Osteoblast (primary cell): ENCODE data around the gene SH2D3C. TPM values are rescaled to one million over a fixed set of nuclear protein-coding genes. Genes with fewer than 3 reads are reported as not detected.

ENCODE experiments used
- DNase-seq: peaks from one replicate; pipeline ENCODE4 v3.0.0; 2011; ENCODE audit warnings: low spot score, mixed read lengths; ENCODE audit not compliant: insufficient read length; ENCODE audit errors: missing footprints
- H2AFZ ChIP-seq: 2 replicates; pipeline ENCODE4 v1.6.0; 2011; ENCODE audit warnings: mild to moderate bottlenecking, low read length
- H3K27ac ChIP-seq: 2 replicates; pipeline ENCODE4 v1.5.1; 2011; ENCODE audit warnings: mild to moderate bottlenecking, low read depth, low read length, moderate library complexity
- H3K27me3 ChIP-seq: 2 replicates; pipeline ENCODE4 v1.6.0; 2012; ENCODE audit warnings: mild to moderate bottlenecking, control low read depth, inconsistent platforms, low read length, moderate library complexity; ENCODE audit not compliant: insufficient read depth
- H3K36me3 ChIP-seq: 2 replicates; pipeline ENCODE4 v1.5.1; 2011; ENCODE audit warnings: mild to moderate bottlenecking, low read length, control low read depth, moderate library complexity; ENCODE audit not compliant: insufficient read depth
- H3K4me1 ChIP-seq: 2 replicates; pipeline ENCODE4 v1.5.1; 2011; ENCODE audit warnings: mild to moderate bottlenecking, low read length, control low read depth, moderate library complexity; ENCODE audit not compliant: insufficient read depth
- H3K4me2 ChIP-seq: 2 replicates; pipeline ENCODE4 v1.6.0; 2011; ENCODE audit warnings: mild to moderate bottlenecking, low read length; ENCODE audit not compliant: insufficient read depth
- H3K4me3 ChIP-seq: fragments of 200-600 bp; sonication (generic); 3 replicates; pipeline ENCODE4 v1.5.1; 2012; ENCODE audit warnings: mild to moderate bottlenecking, low read length, inconsistent platforms; ENCODE audit not compliant: insufficient read depth
- H3K79me2 ChIP-seq: 2 replicates; pipeline ENCODE4 v1.6.0; 2012; ENCODE audit warnings: mild to moderate bottlenecking, low read length, control low read depth, inconsistent platforms; ENCODE audit not compliant: insufficient read depth
- H3K9me3 ChIP-seq: 2 replicates; pipeline ENCODE4 v1.5.1; 2011; ENCODE audit warnings: low read depth, low read length, control low read depth
- H4K20me1 ChIP-seq: 2 replicates; pipeline ENCODE4 v1.6.0; 2012; ENCODE audit warnings: mild to moderate bottlenecking, low read length, control low read depth; ENCODE audit not compliant: insufficient read depth
- total RNA-seq: library from RNA; depleted of rRNA; stranded (reverse); fragments of >200 nt; gene quantifications from 2 replicates; pipeline ENCODE4 v1.2.3, GENCODE V29; 2012
- TF ChIP-seq, protein P1 (sequence below): IDR thresholded peaks from 2 replicates; pipeline ENCODE4 v1.5.1; 2011; ENCODE audit warnings: mild to moderate bottlenecking, low read depth, low read length, moderate library complexity; ENCODE audit errors: extremely low read depth

Gene SH2D3C
- total RNA-seq, 1 donor: 0.36 TPM

DNA sequence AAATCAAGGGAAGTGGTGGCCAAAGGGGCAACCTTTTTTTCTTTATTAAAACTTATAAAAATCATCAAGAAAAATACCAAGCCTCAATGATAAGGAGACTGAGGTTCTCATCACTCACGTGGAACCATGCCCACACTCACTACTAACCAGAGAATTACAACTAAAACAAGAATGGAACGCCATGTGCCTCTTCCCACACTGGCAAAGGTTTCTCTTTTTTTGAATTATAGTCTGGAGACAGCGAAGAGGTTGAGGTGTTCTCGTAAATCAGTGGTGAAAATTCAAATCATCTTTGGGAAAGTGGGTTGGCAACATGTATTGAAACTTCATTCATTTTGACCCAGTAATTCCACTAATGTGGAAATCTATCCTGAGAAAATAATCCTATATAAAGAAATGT is 43.6 kb upstream of the SH2D3C start:
- Histone ChIP-seq H4K20me1 (peaks cover 7% of the 10 kb centered on the region), H3K27me3 (no peaks in the 10 kb centered on the region), H3K27ac (no peak overlapping the region), H2AFZ (no peak overlapping the region), H3K4me3 (no peak overlapping the region), H3K4me2 (no peak overlapping the region), H3K4me1 (no peaks in the 10 kb centered on the region), H3K79me2 (peaks cover 26% of the 10 kb centered on the region), H3K36me3 (peaks cover 82% of the 10 kb centered on the region), H3K9me3 (no peaks in the 10 kb centered on the region)
- peak; percentile 35 for DNase-seq
- TF ChIP-seq, protein P1, sequence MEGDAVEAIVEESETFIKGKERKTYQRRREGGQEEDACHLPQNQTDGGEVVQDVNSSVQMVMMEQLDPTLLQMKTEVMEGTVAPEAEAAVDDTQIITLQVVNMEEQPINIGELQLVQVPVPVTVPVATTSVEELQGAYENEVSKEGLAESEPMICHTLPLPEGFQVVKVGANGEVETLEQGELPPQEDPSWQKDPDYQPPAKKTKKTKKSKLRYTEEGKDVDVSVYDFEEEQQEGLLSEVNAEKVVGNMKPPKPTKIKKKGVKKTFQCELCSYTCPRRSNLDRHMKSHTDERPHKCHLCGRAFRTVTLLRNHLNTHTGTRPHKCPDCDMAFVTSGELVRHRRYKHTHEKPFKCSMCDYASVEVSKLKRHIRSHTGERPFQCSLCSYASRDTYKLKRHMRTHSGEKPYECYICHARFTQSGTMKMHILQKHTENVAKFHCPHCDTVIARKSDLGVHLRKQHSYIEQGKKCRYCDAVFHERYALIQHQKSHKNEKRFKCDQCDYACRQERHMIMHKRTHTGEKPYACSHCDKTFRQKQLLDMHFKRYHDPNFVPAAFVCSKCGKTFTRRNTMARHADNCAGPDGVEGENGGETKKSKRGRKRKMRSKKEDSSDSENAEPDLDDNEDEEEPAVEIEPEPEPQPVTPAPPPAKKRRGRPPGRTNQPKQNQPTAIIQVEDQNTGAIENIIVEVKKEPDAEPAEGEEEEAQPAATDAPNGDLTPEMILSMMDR: no peak

DNA sequence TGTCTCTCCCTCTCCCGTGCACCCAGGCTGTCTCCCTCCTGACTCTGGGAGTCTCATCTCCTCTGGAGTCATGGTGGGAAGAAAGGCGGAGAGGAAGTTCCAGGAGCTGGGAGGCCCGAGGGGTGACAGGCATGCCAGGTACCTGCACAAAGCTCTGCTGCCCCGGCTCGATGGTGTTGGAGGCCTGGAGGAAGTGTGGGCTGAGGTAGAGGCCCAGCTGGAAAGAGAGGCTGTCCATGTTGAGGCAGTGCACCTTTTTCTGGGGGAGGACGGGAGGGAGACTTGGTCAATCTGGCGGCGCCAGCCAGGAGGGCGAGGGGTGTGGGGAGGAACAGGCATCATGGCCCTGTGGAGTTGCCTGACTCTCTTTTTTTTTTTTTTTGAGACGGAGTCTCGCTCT is 40.1 kb upstream of the SH2D3C start:
- Histone ChIP-seq H3K9me3 (no peaks in the 10 kb centered on the region), H2AFZ (no peak overlapping the region), H3K4me2 (no peak overlapping the region), H3K27ac (no peak overlapping the region), H3K4me3 (no peak overlapping the region), H3K4me1 (no peaks in the 10 kb centered on the region), H3K79me2 (peaks cover 3% of the 10 kb centered on the region), H4K20me1 (peaks cover 16% of the 10 kb centered on the region), H3K36me3 (peaks cover 85% of the 10 kb centered on the region), H3K27me3 (no peaks in the 10 kb centered on the region)
- TF ChIP-seq, protein P1: no peak
- DNase-seq: peak; percentile 82

DNA sequence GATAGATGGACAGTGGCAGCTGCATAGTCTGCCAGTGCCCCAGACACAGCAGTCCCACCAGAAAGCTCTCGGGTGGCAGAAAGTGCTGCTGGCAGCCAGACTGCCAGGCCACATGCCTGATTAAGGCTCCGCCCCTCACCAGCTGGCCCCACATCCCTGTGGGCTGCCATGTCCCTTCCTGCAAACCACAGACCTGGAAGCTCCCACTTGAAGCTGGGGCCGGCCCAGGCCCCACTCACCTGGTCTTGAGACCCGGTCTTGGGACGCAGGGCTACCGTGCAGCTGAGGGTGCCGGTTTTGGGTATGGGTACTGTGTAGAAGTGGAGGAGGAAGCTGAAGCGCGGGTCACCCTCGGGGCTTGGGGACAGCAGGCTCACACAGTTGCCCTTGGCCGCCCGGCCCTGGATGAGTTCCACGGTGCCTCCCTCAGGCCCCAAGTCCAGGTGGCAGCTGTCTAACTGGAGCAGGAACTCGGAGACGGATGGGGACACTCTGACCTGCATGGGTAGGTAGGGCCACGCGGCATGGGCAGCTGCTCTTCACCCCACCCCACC is 39.5 kb upstream of the SH2D3C start:
- Histone ChIP-seq H3K79me2 (peaks cover 3% of the 10 kb centered on the region), H3K9me3 (no peaks in the 10 kb centered on the region), H2AFZ (no peak overlapping the region), H3K36me3 (peaks cover 88% of the 10 kb centered on the region), H3K27ac (no peak overlapping the region), H4K20me1 (peaks cover 16% of the 10 kb centered on the region), H3K4me2 (no peak overlapping the region), H3K4me3 (no peak overlapping the region), H3K4me1 (no peaks in the 10 kb centered on the region), H3K27me3 (no peaks in the 10 kb centered on the region)
- TF ChIP-seq, protein P1: no peak
- peak; percentile 77 for DNase-seq

DNA sequence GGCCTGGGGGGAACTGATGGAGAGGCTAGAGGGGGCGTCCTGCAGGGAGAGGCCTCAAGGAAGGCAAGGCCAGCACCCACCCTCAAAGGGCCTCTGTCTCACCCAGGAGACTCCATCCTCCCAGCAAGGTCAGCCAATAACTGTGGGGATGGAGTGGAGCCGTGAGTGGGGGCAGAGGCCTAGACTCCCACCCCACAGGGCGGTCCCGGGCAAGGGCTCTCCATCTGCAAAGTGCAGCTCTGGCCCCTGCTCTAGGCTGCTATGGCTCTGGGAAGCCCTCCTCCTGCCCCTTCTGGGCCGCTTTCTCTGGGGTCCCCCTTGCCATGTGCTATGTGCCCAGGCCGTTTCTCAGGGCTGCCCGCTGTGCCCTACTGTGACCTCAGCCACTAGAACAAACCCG is 38.3 kb upstream of the SH2D3C start:
- Histone ChIP-seq H3K79me2 (peaks cover 3% of the 10 kb centered on the region), H3K27me3 (no peaks in the 10 kb centered on the region), H3K4me2 (no peak overlapping the region), H4K20me1 (peaks cover 16% of the 10 kb centered on the region), H3K4me1 (no peaks in the 10 kb centered on the region), H3K27ac (no peak overlapping the region), H3K9me3 (no peaks in the 10 kb centered on the region), H3K4me3 (no peak overlapping the region), H3K36me3 (peaks cover 87% of the 10 kb centered on the region), H2AFZ (no peak overlapping the region)
- DNase-seq: no peak
- TF ChIP-seq, protein P1: no peak
